ENCODE data around the gene PLSCR1.

Gene PLSCR1

DNA sequence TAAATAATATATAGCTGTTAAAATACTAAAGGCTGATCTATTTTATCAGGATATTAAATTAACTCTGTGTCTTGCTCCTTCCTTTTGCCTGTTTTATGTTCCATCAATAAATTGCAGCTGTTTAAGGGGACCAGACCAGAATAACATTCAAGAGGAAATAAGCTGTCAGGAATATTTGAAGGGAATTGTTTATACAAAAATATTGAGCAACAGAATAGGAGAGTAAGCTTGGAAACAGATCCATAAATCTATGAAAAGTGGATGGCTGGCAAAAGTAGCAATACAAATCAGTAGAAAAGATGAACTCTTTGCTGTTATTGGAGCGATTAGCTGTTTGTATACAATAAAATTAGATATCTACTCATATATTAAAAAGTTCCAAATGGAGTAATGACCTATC is 38.9 kb downstream of the PLSCR1 start:
- TF ChIP-seq POLR2AphosphoS5 (IDR thresholded peaks at IDR 0.05; ENCODE audit: low read depth), result no peak
- Histone ChIP-seq H3K27ac (replicated peaks) (no peak overlapping the region), H3K27me3 (ENCODE audit: insufficient read depth, poor library complexity, severe bottlenecking) (no peaks in the 10 kb centered on the region)

DNA sequence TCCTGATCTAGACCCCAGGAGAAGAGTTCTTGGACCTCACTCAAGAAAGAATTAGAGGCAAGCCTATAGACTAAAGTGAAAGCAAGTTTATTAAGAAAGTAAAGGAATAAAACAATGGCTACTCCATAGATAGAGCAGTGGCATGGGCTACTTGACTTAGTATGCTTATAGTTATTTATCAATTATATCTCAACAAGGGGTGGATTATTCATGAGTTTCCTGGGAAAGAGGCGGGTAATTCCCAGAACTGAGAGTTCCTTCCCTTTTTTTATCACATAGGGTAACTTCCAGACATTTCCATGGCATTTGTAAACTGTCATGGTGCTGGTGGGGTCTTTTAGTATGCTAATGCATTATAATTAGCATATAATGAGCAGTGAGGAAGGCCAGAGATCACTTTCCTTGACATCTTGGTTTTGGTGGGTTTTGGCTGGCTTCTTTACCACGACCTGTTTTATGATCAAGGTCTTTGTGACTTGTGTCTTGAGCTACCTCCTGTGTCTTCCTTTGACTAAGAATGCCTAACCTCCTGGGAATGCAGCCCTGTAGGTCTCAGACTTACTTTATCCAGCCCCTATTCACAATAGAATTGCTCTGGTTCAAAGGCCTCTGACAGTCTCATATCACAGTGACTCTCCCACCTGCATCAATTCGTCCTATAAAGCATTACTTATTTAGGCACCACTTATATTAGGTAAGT is 39.8 kb downstream of the PLSCR1 start:
- Histone ChIP-seq H3K27ac (replicated peaks) (no peak overlapping the region), H3K4me3 (replicated peaks; ENCODE audit: insufficient read depth, low read length) (no peak overlapping the region), H3K27me3 (ENCODE audit: insufficient read depth, poor library complexity, severe bottlenecking) (no peaks in the 10 kb centered on the region)
- DNase-seq (ENCODE audit: low read depth in 1 of 2, low spot score in 1 of 2), result no peak
- TF ChIP-seq SPI1 (IDR thresholded peaks at IDR 0.05; ENCODE audit: borderline replicate concordance, low read depth), result no peak

More for the DNA sequence above, 38.9 kb downstream of the PLSCR1 start:
- no peak for DNase-seq (ENCODE audit: low read depth in 1 of 2, low spot score in 1 of 2)
- H3K4me3 ChIP-seq (replicated peaks; ENCODE audit: insufficient read depth, low read length), result no peak overlapping the region

GRCh38 chr3:146503461-146504202 is 40.8 kb downstream of the PLSCR1 start:
- TF ChIP-seq GABPA (IDR thresholded peaks at IDR 0.05; ENCODE audit: low read depth) (no peak), REST (IDR thresholded peaks at IDR 0.05; ENCODE audit: insufficient replicate concordance, low read depth) (no peak), POLR2AphosphoS5 (IDR thresholded peaks at IDR 0.05; ENCODE audit: low read depth) (no peak), CTCF (IDR thresholded peaks at IDR 0.05; ENCODE audit: insufficient read depth, low read length) (no peak), SPI1 (IDR thresholded peaks at IDR 0.05; ENCODE audit: borderline replicate concordance, low read depth) (no peak)
- no peak for DNase-seq (ENCODE audit: low read depth in 1 of 2, low spot score in 1 of 2)
- H3K27me3 ChIP-seq (ENCODE audit: insufficient read depth, poor library complexity, severe bottlenecking), result no peaks in the 10 kb centered on the region
- H3K4me3 ChIP-seq (replicated peaks; ENCODE audit: insufficient read depth, low read length), result no peak overlapping the region
- no peak overlapping the region for H3K27ac ChIP-seq (replicated peaks)

DNA sequence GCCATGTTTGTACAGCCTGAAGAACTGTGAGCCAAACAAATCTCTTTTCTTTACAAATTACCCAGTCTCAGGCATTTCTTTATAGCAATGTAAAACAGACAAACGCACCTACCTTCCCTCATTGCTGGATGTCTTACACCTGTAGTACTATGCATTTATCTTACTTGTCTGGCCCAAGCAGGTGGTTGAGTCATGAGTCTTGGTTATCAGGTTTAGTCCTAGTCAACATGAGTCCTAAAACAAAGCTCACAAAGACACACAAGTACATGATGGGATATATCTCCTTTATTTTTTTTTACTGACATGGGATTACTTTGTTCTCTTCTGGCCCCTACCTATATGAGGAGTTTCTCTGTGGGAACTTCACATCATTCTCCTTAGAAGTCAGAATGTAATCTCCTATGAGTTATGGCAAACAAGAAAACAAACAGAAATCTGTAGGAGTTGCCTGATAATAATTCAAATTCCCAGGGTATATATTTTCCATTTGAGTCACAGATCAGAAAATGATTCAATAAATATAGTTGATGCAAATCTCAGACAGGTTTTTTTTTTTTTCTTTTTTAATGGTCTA is 41.4 kb downstream of the PLSCR1 start:
- Histone ChIP-seq H3K27me3 (ENCODE audit: insufficient read depth, poor library complexity, severe bottlenecking) (no peaks in the 10 kb centered on the region), H3K4me3 (replicated peaks; ENCODE audit: insufficient read depth, low read length) (no peak overlapping the region), H3K27ac (replicated peaks) (no peak overlapping the region)
- no peak for DNase-seq (ENCODE audit: low read depth in 1 of 2, low spot score in 1 of 2)
- TF ChIP-seq POLR2AphosphoS5 (IDR thresholded peaks at IDR 0.05; ENCODE audit: low read depth) (no peak), GABPA (IDR thresholded peaks at IDR 0.05; ENCODE audit: low read depth) (no peak), REST (IDR thresholded peaks at IDR 0.05; ENCODE audit: insufficient replicate concordance, low read depth) (no peak), SPI1 (IDR thresholded peaks at IDR 0.05; ENCODE audit: borderline replicate concordance, low read depth) (no peak), CTCF (IDR thresholded peaks at IDR 0.05; ENCODE audit: insufficient read depth, low read length) (no peak)

Data from HL-60 (cell line).